ENCODE data around the gene C19orf38.

GRCh38 chr19:10870501-10870954 is 22.3 kb downstream of the C19orf38 start:
- TF ChIP-seq CTCF (IDR thresholded peaks at IDR 0.05; ENCODE audit: low read length) (no peak), EZH2 (IDR thresholded peaks at IDR 0.05; ENCODE audit: borderline replicate concordance, low read length) (no peak)

Measured in OCI-LY1 (cell line).